K562 (cell line): ENCODE measurements around the gene CTSK. TPM values are rescaled to one million over a fixed set of nuclear protein-coding genes. Genes with fewer than 3 reads are reported as not detected.

Experiments
- ATAC-seq: fragments of 200-7000 bp; cut with Tn5 transposase; 3 replicates; pipeline ENCODE4 v1.9.1; 2020; ENCODE audit warnings: moderate library complexity
- BruUV-seq: library from RNA; stranded (reverse); fragments of 400-500 nt; replicated peaks from 2 replicates; lab custom pipeline; 2021; lab: Mats Ljungman, UMichigan
- CTCF ChIA-PET: fragments of 300-600 bp; formaldehyde crosslinking; extraction: SDS; loops from one replicate; lab custom pipeline; 2021; ENCODE audit warnings: low intra/inter-chr PET ratio; lab: Yijun Ruan, JAX
- POLR2A ChIA-PET: fragments of 300-600, 350-650 bp; sonication (Branson Sonifier 250); formaldehyde crosslinking; extraction: SDS; loops from one replicate; lab custom pipeline; 2021; ENCODE audit warnings: antibody characterized with exemption, inconsistent platforms; lab: Yijun Ruan, JAX
- DNase-seq, 4 experiments: peaks; one replicate each; pipeline versions ENCODE4 v3.0.0 to v3.0.0-alpha.2; 2011 to 2018; ENCODE audit warnings: low spot score in 3 of 4, mixed read lengths in 3 of 4; ENCODE audit errors: extremely low read depth in 1 of 4
- FAIRE-seq: peaks from 2 replicates; lab custom pipeline; 2011; peaks lifted over from hg19 to GRCh38; lab: Jason Lieb, UNC
- H2AFZ ChIP-seq: 2 replicates; pipeline ENCODE4 v1.6.0; 2011; ENCODE audit warnings: low read depth, low read length, control low read depth, inconsistent platforms
- H3K27ac ChIP-seq: fragments of 200-600 bp; 3 replicates; pipeline ENCODE4 v1.8.0; 2011; ENCODE audit warnings: low read depth, mild to moderate bottlenecking, control low read depth, inconsistent platforms, low read length, moderate library complexity, mixed read lengths; ENCODE audit errors: extremely low read depth
- H3K27me3 ChIP-seq, 2 experiments: fragments of 300-600 bp in 1 of 2; 2 replicates in 1 of 2; 3 replicates in 1 of 2; pipeline versions ENCODE4 v1.6.0 to v1.8.0; 2011; ENCODE audit warnings: inconsistent platforms in 2 of 2, low read length in 2 of 2, mild to moderate bottlenecking in 1 of 2, mixed read lengths in 1 of 2, moderate library complexity in 1 of 2; ENCODE audit not compliant: control insufficient read depth in 2 of 2, insufficient read depth in 2 of 2
- H3K36me3 ChIP-seq: fragments of 300-600 bp; 3 replicates; pipeline ENCODE4 v1.8.0; 2011; ENCODE audit warnings: mild to moderate bottlenecking, low read length, inconsistent platforms; ENCODE audit not compliant: control insufficient read depth, insufficient read depth
- H3K4me1 ChIP-seq, 2 experiments: fragments of 200-600 bp in 1 of 2; replicated peaks in 1 of 2; 2 replicates in 1 of 2; 3 replicates in 1 of 2; pipeline versions ENCODE4 v1.5.1 to v1.8.0; 2011; ENCODE audit warnings: inconsistent platforms in 2 of 2, low read length in 2 of 2, mild to moderate bottlenecking in 1 of 2, mixed read lengths in 1 of 2, moderate library complexity in 1 of 2; ENCODE audit not compliant: control insufficient read depth in 2 of 2, insufficient read depth in 2 of 2
- H3K4me2 ChIP-seq: 2 replicates; pipeline ENCODE4 v1.6.1; 2011; ENCODE audit warnings: low read length, control low read depth, inconsistent platforms, mixed read lengths; ENCODE audit not compliant: insufficient read depth
- H3K4me3 ChIP-seq: fragments of 200-600 bp; sonication (generic), shearing (Covaris generic); 2 replicates; pipeline ENCODE4 v1.5.1; 2016; ENCODE audit warnings: control low read depth, inconsistent platforms
- H3K79me2 ChIP-seq: fragments of 200-600 bp; 3 replicates; pipeline ENCODE4 v1.8.0; 2011; ENCODE audit warnings: low read length, inconsistent platforms; ENCODE audit not compliant: control insufficient read depth, insufficient read depth
- H3K9ac ChIP-seq, 2 experiments: 2 replicates each; pipeline versions ENCODE4 v1.6.0 to v1.6.1; 2011; ENCODE audit warnings: low read depth in 2 of 2, low read length in 2 of 2, control low read depth in 1 of 2, inconsistent platforms in 1 of 2, mild to moderate bottlenecking in 1 of 2, mixed read lengths in 1 of 2; ENCODE audit not compliant: insufficient read depth in 1 of 2
- H3K9me1 ChIP-seq: one replicate; pipeline ENCODE4 v1.6.0; 2011; ENCODE audit warnings: inconsistent platforms, mild to moderate bottlenecking, low read length, moderate library complexity; ENCODE audit not compliant: control insufficient read depth, insufficient read depth
- H3K9me3 ChIP-seq: replicated peaks from 2 replicates; pipeline ENCODE4 v1.5.1; 2011; ENCODE audit warnings: low read depth, low read length, inconsistent platforms; ENCODE audit not compliant: control insufficient read depth, insufficient read depth
- H4K20me1 ChIP-seq: replicated peaks from 2 replicates; pipeline ENCODE4 v1.6.1; 2011; ENCODE audit warnings: low read length, inconsistent platforms, mixed read lengths; ENCODE audit not compliant: control insufficient read depth, insufficient read depth
- BMI1 ChIP-seq: fragments of 150-350 bp; IDR thresholded peaks from 2 replicates; pipeline ENCODE4 v1.6.1; 2014; ENCODE audit warnings: low read length
- DPF2 ChIP-seq: fragments of 450-650 bp; IDR thresholded peaks from 2 replicates; pipeline ENCODE4 v1.6.1; 2016
- TCF7L2 ChIP-seq: fragments of 150-350 bp; IDR thresholded peaks from 2 replicates; pipeline ENCODE4 v1.6.1; 2016; ENCODE audit warnings: low read depth, mild to moderate bottlenecking, low read length, moderate library complexity
- ZC3H8 ChIP-seq: fragments of 450-650 bp; IDR thresholded peaks from 2 replicates; pipeline ENCODE4 v1.6.1; 2017
- WGBS: fragments of 100-300 bp; shearing (Covaris generic); methylation state at CpG from one replicate; pipeline ENCODE4 v1.1.6; 2016; ENCODE audit warnings: low coverage, mixed read lengths; ENCODE audit not compliant: insufficient coverage; ENCODE audit errors: missing lambda C conversion rate; 5-methylcytosine and 5-hydroxymethylcytosine counted together
- in situ Hi-C: fragments of 300-500 bp; cut with MboI; formaldehyde crosslinking; loops from 4 replicates; pipeline ENCODE4 v1.15.0; 2018; ENCODE audit warnings: inconsistent platforms, mixed read lengths
- intact Hi-C: fragments of 100-400 bp; cut with micrococcal nuclease; formaldehyde crosslinking; loops from 2 replicates; pipeline ENCODE4 v1.14.2; 2022
- polyA plus RNA-seq, 8 experiments: library from polyadenylated mRNA; depleted of rRNA in 4 of 8; stranded (reverse) in 5 of 8; unstranded in 3 of 8; fragments of >200 nt; fragmentation: Nextera tagmentation in 2 of 8; fragmentation: Illumina TruSeq in 1 of 8; extraction: Ambion mirVana in 2 of 8; extraction: Trizol in 1 of 8; gene quantifications; 2 replicates each; pipeline versions ENCODE4 v1.2.1 to v1.2.3, GENCODE V29; 2011 to 2014; ENCODE audit warnings: inconsistent platforms in 1 of 8, missing spikeins in 1 of 8
- total RNA-seq, 7 experiments: library from RNA; depleted of rRNA in 6 of 7; stranded (reverse); fragments of >200 nt in 6 of 7; fragmentation: Illumina TruSeq in 2 of 7; extraction: Trizol in 2 of 7; gene quantifications; 2 replicates each; pipeline versions ENCODE4 v1.2.1 to v1.2.3, GENCODE V29; 2011 to 2021; ENCODE audit warnings: low replicate concordance in 1 of 7
- TF ChIP-seq, protein P1 (sequence below): conservative IDR thresholded peaks from 2 replicates; pipeline ENCODE4 v1.6.1; 2011; ENCODE audit warnings: low read depth, mild to moderate bottlenecking, low read length; ENCODE audit not compliant: control insufficient read depth

The CTSK gene
- total and polyA plus RNA-seq, 9 of the 15 experiments (the other 6 are each of a cell fraction or from before 2014, with no cell fraction given): 0.84 to 2.5 (median 1.3) TPM

DNA sequence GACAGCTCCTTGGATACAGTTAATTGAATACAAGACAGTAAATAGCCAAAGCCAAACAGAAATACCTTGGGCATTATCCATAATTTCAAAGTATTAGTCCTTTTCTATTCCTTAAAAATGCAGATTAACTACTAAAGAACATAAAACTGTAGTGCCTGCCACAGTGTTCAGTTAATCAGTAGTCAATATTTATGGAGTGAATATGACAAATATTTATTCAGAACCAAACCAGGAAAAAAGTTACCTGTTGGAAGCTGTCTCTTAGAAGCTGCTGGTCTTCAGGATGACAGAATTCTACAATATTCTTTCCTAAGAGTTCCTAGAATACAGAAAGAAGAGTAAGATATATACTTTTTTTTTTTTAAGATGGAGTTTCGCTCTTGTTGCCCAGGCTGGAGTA, 18.2 kb upstream of the CTSK start:
- H3K9me3 ChIP-seq: no peaks in the 10 kb centered on the region
- peaks cover 56% of the 10 kb centered on the region for H3K36me3 ChIP-seq
- FAIRE-seq: no peak
- no peak overlapping the region for H3K4me3 ChIP-seq
- BruUV-seq: no TSS peak
- ChIA-PET CTCF (no interaction called here), POLR2A (interaction anchor here (0.6 to 0.8 kb wide), 2 partner anchors 10 to 131 kb away, joined by 3 read pairs; no protein-coding TSS in a partner anchor)
- no peak for TF ChIP-seq DPF2
- TF ChIP-seq TCF7L2: no peak
- no peak for TF ChIP-seq BMI1
- TF ChIP-seq, protein P1, sequence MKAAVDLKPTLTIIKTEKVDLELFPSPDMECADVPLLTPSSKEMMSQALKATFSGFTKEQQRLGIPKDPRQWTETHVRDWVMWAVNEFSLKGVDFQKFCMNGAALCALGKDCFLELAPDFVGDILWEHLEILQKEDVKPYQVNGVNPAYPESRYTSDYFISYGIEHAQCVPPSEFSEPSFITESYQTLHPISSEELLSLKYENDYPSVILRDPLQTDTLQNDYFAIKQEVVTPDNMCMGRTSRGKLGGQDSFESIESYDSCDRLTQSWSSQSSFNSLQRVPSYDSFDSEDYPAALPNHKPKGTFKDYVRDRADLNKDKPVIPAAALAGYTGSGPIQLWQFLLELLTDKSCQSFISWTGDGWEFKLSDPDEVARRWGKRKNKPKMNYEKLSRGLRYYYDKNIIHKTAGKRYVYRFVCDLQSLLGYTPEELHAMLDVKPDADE: no peak
- TF ChIP-seq ZC3H8: no peak
- H3K79me2 ChIP-seq: no peaks in the 10 kb centered on the region
- no peak overlapping the region for H3K27ac ChIP-seq
- in situ Hi-C loops (no loop called here), intact Hi-C loops (no loop called here)
- H3K9me1 ChIP-seq: no peaks in the 10 kb centered on the region
- no peak overlapping the region for H3K9ac ChIP-seq
- 100% methylated on average over 1 of the region's 1 CpG for WGBS
- no peak for DNase-seq
- H4K20me1 ChIP-seq: no peaks in the 10 kb centered on the region
- H3K4me1 ChIP-seq: no peaks in the 10 kb centered on the region; a peak in 1 of 5 replicates
- H3K4me2 ChIP-seq: no peak overlapping the region
- no peak overlapping the region for H2AFZ ChIP-seq
- no peak for ATAC-seq
- H3K27me3 ChIP-seq: no peaks in the 10 kb centered on the region
